Measurements from ENCODE around the gene SLX1A.

GRCh38 chr16:30183233-30184095 lies 10.2 kb upstream of the SLX1A start, which contains the start of gene CORO1A:
- TF ChIP-seq POLR2A (IDR thresholded peaks at IDR 0.05; ENCODE audit: low read length) = no peak
- no peak for TF ChIP-seq GATA1 (IDR thresholded peaks at IDR 0.05; ENCODE audit: low read depth, low read length)

All from erythroblast (primary cell).